GM23338 (cell line): ENCODE results near the gene CLDN2. TPM values are rescaled to one million over a fixed set of nuclear protein-coding genes. Genes with fewer than 3 reads are reported as not detected.

Experiments
- ATAC-seq: fragments of 200-7000 bp; cut with Tn5 transposase; 3 replicates; pipeline ENCODE4 v1.9.1; 2020
- DNase-seq: peaks from one replicate; pipeline ENCODE4 v3.0.0-alpha.2; 2015; ENCODE audit warnings: low spot score
- H2AFZ ChIP-seq: fragments of 200-600 bp; sonication (generic); 2 replicates; pipeline ENCODE4 v1.8.0; 2016; ENCODE audit warnings: antibody characterized with exemption, mild to moderate bottlenecking, moderate library complexity
- H3F3A ChIP-seq: fragments of 200-600 bp; sonication (generic); replicated peaks from 2 replicates; pipeline ENCODE4 v1.8.0; 2017; ENCODE audit warnings: antibody characterized with exemption, mixed run types, low read depth
- H3K27ac ChIP-seq: fragments of 200-600 bp; sonication (generic); 2 replicates; pipeline ENCODE4 v1.6.1; 2016; ENCODE audit warnings: low read depth
- H3K27me3 ChIP-seq: fragments of 200-600 bp; sonication (generic); 2 replicates; pipeline ENCODE4 v1.8.0; 2016; ENCODE audit warnings: mild to moderate bottlenecking, mixed run types, moderate library complexity; ENCODE audit not compliant: insufficient read depth
- H3K36me3 ChIP-seq: fragments of 200-600 bp; sonication (generic); 2 replicates; pipeline ENCODE4 v1.8.0; 2016; ENCODE audit warnings: mild to moderate bottlenecking; ENCODE audit not compliant: insufficient read depth
- H3K4me1 ChIP-seq: fragments of 200-600 bp; sonication (generic); 2 replicates; pipeline ENCODE4 v1.8.0; 2016; ENCODE audit warnings: mild to moderate bottlenecking, moderate library complexity; ENCODE audit not compliant: insufficient read depth
- H3K4me2 ChIP-seq: fragments of 200-600 bp; sonication (generic); 2 replicates; pipeline ENCODE4 v1.7.1; 2017; ENCODE audit warnings: mixed run types
- H3K4me3 ChIP-seq: fragments of 200-600 bp; sonication (generic); 2 replicates; pipeline ENCODE4 v1.6.1; 2016; ENCODE audit warnings: mixed run types
- H3K79me2 ChIP-seq: fragments of 200-600 bp; sonication (generic); replicated peaks from 2 replicates; pipeline ENCODE4 v1.8.0; 2017; ENCODE audit warnings: mild to moderate bottlenecking; ENCODE audit not compliant: insufficient read depth
- H3K9me2 ChIP-seq: fragments of 200-600 bp; sonication (generic); 2 replicates; pipeline ENCODE4 v1.8.0; 2017; ENCODE audit not compliant: insufficient read depth
- H4K20me1 ChIP-seq: fragments of 200-600 bp; sonication (generic); replicated peaks from 2 replicates; pipeline ENCODE4 v1.8.0; 2017; ENCODE audit warnings: mild to moderate bottlenecking; ENCODE audit not compliant: insufficient read depth
- H3K27ac Mint-ChIP-seq: 2 replicates; pipeline ENCODE4 v1.8.0; 2020; ENCODE audit warnings: inconsistent platforms, mild to moderate bottlenecking, moderate library complexity, mixed read lengths
- H3K27me3 Mint-ChIP-seq: 3 replicates; pipeline ENCODE4 v1.8.0; 2022; ENCODE audit warnings: low read depth, mild to moderate bottlenecking, moderate library complexity, mixed read lengths, inconsistent platforms; ENCODE audit not compliant: insufficient read depth, poor library complexity
- H3K36me3 Mint-ChIP-seq: 3 replicates; pipeline ENCODE4 v1.8.0; 2021; ENCODE audit warnings: low read depth, mild to moderate bottlenecking, inconsistent platforms, moderate library complexity, mixed read lengths
- H3K4me1 Mint-ChIP-seq: 3 replicates; pipeline ENCODE4 v1.8.0; 2020; ENCODE audit warnings: mild to moderate bottlenecking, inconsistent platforms, mixed read lengths
- H3K4me3 Mint-ChIP-seq: 3 replicates; pipeline ENCODE4 v1.8.0; 2021; ENCODE audit warnings: moderate library complexity, mild to moderate bottlenecking, inconsistent platforms, mixed read lengths
- H3K9me3 Mint-ChIP-seq: 3 replicates; pipeline ENCODE4 v1.8.0; 2020; ENCODE audit warnings: moderate library complexity, mild to moderate bottlenecking, inconsistent platforms, mixed read lengths
- CREB1 ChIP-seq: fragments of 250-450 bp; sonication (Bioruptor Pico); IDR thresholded peaks from 2 replicates; pipeline ENCODE4 v1.5.0; 2020; ENCODE audit warnings: low read depth, mild to moderate bottlenecking, moderate library complexity
- EZH2 ChIP-seq: fragments of 200-600 bp; sonication (generic); IDR thresholded peaks from one replicate; pipeline ENCODE4 v1.8.0; 2017; ENCODE audit warnings: antibody characterized with exemption, mild to moderate bottlenecking, low read depth; ENCODE audit not compliant: unreplicated experiment
- EZH2phosphoT487 ChIP-seq: fragments of 200-600 bp; sonication (generic); IDR thresholded peaks from one replicate; pipeline ENCODE4 v1.8.1; 2018; ENCODE audit warnings: antibody characterized with exemption; ENCODE audit not compliant: unreplicated experiment
- JUNB ChIP-seq: IDR thresholded peaks from one replicate; pipeline ENCODE4 v1.6.1; 2016; ENCODE audit warnings: antibody characterized with exemption; ENCODE audit not compliant: unreplicated experiment
- STAT1 ChIP-seq: IDR thresholded peaks from one replicate; pipeline ENCODE4 v1.6.1; 2016; ENCODE audit warnings: antibody characterized with exemption; ENCODE audit not compliant: unreplicated experiment
- ZNF114 ChIP-seq: fragments of 250-450 bp; sonication (Bioruptor Pico); IDR thresholded peaks from 2 replicates; pipeline ENCODE4 v1.5.0; 2020; ENCODE audit warnings: mild to moderate bottlenecking, moderate library complexity
- polyA plus RNA-seq: library from polyadenylated mRNA; unstranded; fragments of >200 nt; fragmentation: Nextera tagmentation; extraction: Ambion mirVana; gene quantifications from 2 replicates; pipeline ENCODE4 v1.2.1, GENCODE V29; 2016
- total RNA-seq: library from RNA; depleted of rRNA; stranded (reverse); fragments of >200 nt; shearing (Covaris generic); gene quantifications from 2 replicates; pipeline ENCODE4 v1.2.3, GENCODE V29; 2014
- TF ChIP-seq, protein P1 (sequence below), 2 experiments: fragments of 200-600 bp in 1 of 2; sonication (generic) in 1 of 2; conservative IDR thresholded peaks; 2 replicates each; pipeline versions ENCODE4 v1.5.1 to v1.6.1; 2016 to 2017; ENCODE audit warnings: antibody characterized with exemption in 2 of 2, low read depth in 2 of 2, mild to moderate bottlenecking in 2 of 2, moderate library complexity in 1 of 2
- TF ChIP-seq, protein P2 (sequence below): IDR thresholded peaks from 2 replicates; pipeline ENCODE4 v1.6.1; 2016; ENCODE audit warnings: antibody characterized with exemption
- TF ChIP-seq, protein P3 (sequence below): fragments of 250-450 bp; sonication (Bioruptor Pico); IDR thresholded peaks from 2 replicates; pipeline ENCODE4 v1.5.0; 2020; ENCODE audit warnings: mild to moderate bottlenecking, moderate library complexity
- TF ChIP-seq, protein P4 (sequence below): IDR thresholded peaks from one replicate; pipeline ENCODE4 v1.6.1; 2018; ENCODE audit warnings: antibody characterized with exemption; ENCODE audit not compliant: unreplicated experiment

CLDN2 gene
- total and polyA plus RNA-seq, 2 experiments from 2014 or later, result not detected

DNA sequence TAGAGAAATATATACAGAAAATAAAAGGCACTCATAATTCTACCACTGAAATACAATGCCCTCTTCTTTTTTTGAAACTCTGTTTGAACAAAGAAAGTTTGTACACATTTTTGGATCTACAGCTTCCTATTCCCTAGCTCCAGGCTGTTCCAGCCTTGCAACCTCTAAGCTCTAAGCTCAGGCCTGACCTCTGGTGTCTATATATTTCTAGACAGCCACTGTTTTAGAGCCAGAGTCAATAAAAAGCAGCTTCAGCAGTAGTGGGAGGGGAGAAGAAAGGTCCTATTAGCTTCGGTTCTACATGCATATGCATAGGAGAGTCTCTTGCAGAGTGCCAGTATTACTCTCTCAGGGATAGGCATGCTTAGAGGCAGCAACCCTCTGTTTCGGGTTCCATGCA is 39.7 kb downstream of the CLDN2 start:
- Histone ChIP-seq H3K79me2 (no peaks in the 10 kb centered on the region), H3K4me2 (no peak overlapping the region), H4K20me1 (no peaks in the 10 kb centered on the region), H3K36me3 (no peaks in the 10 kb centered on the region), H3K9me2 (no peaks in the 10 kb centered on the region), H2AFZ (no peak overlapping the region), H3K4me3 (no peak overlapping the region), H3K27ac (no peak overlapping the region), H3K27me3 (no peaks in the 10 kb centered on the region), H3K4me1 (no peaks in the 10 kb centered on the region), H3F3A (no peaks in the 10 kb centered on the region)
- DNase-seq (peak; percentile 36), ATAC-seq (peak; percentile 79)
- no peak for TF ChIP-seq EZH2
- TF ChIP-seq, protein P1, sequence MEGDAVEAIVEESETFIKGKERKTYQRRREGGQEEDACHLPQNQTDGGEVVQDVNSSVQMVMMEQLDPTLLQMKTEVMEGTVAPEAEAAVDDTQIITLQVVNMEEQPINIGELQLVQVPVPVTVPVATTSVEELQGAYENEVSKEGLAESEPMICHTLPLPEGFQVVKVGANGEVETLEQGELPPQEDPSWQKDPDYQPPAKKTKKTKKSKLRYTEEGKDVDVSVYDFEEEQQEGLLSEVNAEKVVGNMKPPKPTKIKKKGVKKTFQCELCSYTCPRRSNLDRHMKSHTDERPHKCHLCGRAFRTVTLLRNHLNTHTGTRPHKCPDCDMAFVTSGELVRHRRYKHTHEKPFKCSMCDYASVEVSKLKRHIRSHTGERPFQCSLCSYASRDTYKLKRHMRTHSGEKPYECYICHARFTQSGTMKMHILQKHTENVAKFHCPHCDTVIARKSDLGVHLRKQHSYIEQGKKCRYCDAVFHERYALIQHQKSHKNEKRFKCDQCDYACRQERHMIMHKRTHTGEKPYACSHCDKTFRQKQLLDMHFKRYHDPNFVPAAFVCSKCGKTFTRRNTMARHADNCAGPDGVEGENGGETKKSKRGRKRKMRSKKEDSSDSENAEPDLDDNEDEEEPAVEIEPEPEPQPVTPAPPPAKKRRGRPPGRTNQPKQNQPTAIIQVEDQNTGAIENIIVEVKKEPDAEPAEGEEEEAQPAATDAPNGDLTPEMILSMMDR (conservative IDR thresholded peaks at IDR 0.05; ENCODE audit: low read depth in 2 of 2), result peak; percentile 28 to 36; a peak in 3 of 4 replicates
- no peaks in the 10 kb centered on the region for H3K9me3 Mint-ChIP-seq
- no peaks in the 10 kb centered on the region for H3K4me1 Mint-ChIP-seq
- peaks cover 3% of the 10 kb centered on the region; the same call in 2 of the 3 replicates for H3K36me3 Mint-ChIP-seq
- H3K27ac Mint-ChIP-seq, result no peak overlapping the region
- H3K4me3 Mint-ChIP-seq, result no peak overlapping the region
- no peaks in the 10 kb centered on the region for H3K27me3 Mint-ChIP-seq

DNA sequence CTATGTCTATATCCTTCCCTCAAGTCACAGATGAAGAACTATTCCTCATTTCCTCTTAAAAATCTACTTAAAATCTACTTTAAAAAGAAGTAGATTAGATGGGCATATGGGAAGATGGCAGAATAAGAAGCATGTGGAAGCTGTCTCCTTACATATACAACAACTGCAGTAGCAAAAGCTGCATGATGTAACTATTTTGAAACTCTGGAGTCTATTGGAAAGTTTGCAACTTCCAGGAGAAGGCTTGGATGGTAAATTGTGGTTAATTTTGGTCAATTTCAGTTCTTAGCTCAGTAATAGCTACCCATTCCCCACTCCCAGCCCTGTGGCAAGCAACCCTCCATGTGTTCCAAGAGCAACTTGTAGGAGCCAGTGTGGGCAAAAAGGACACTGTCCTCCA is 42.9 kb downstream of the CLDN2 start:
- no peaks in the 10 kb centered on the region for H3K9me2 ChIP-seq
- Mint-ChIP-seq H3K27ac (no peak overlapping the region), H3K4me1 (no peaks in the 10 kb centered on the region), H3K9me3 (no peaks in the 10 kb centered on the region), H3K4me3 (no peak overlapping the region), H3K36me3 (peaks cover 3% of the 10 kb centered on the region; the same call in 2 of the 3 replicates), H3K27me3 (no peaks in the 10 kb centered on the region)
- H4K20me1 ChIP-seq, result no peaks in the 10 kb centered on the region
- no peak overlapping the region for H3K4me2 ChIP-seq
- no peaks in the 10 kb centered on the region for H3K36me3 ChIP-seq
- H3K27me3 ChIP-seq, result no peaks in the 10 kb centered on the region
- H3K4me1 ChIP-seq, result no peaks in the 10 kb centered on the region
- no peak for DNase-seq
- no peaks in the 10 kb centered on the region for H3F3A ChIP-seq
- H3K4me3 ChIP-seq, result no peak overlapping the region
- no peak overlapping the region for H3K27ac ChIP-seq
- ATAC-seq, result no peak
- H3K79me2 ChIP-seq, result no peaks in the 10 kb centered on the region
- no peak overlapping the region for H2AFZ ChIP-seq
- no peak for TF ChIP-seq JUNB
- TF ChIP-seq, protein P2, sequence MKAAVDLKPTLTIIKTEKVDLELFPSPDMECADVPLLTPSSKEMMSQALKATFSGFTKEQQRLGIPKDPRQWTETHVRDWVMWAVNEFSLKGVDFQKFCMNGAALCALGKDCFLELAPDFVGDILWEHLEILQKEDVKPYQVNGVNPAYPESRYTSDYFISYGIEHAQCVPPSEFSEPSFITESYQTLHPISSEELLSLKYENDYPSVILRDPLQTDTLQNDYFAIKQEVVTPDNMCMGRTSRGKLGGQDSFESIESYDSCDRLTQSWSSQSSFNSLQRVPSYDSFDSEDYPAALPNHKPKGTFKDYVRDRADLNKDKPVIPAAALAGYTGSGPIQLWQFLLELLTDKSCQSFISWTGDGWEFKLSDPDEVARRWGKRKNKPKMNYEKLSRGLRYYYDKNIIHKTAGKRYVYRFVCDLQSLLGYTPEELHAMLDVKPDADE, result no peak
- TF ChIP-seq, protein P3, sequence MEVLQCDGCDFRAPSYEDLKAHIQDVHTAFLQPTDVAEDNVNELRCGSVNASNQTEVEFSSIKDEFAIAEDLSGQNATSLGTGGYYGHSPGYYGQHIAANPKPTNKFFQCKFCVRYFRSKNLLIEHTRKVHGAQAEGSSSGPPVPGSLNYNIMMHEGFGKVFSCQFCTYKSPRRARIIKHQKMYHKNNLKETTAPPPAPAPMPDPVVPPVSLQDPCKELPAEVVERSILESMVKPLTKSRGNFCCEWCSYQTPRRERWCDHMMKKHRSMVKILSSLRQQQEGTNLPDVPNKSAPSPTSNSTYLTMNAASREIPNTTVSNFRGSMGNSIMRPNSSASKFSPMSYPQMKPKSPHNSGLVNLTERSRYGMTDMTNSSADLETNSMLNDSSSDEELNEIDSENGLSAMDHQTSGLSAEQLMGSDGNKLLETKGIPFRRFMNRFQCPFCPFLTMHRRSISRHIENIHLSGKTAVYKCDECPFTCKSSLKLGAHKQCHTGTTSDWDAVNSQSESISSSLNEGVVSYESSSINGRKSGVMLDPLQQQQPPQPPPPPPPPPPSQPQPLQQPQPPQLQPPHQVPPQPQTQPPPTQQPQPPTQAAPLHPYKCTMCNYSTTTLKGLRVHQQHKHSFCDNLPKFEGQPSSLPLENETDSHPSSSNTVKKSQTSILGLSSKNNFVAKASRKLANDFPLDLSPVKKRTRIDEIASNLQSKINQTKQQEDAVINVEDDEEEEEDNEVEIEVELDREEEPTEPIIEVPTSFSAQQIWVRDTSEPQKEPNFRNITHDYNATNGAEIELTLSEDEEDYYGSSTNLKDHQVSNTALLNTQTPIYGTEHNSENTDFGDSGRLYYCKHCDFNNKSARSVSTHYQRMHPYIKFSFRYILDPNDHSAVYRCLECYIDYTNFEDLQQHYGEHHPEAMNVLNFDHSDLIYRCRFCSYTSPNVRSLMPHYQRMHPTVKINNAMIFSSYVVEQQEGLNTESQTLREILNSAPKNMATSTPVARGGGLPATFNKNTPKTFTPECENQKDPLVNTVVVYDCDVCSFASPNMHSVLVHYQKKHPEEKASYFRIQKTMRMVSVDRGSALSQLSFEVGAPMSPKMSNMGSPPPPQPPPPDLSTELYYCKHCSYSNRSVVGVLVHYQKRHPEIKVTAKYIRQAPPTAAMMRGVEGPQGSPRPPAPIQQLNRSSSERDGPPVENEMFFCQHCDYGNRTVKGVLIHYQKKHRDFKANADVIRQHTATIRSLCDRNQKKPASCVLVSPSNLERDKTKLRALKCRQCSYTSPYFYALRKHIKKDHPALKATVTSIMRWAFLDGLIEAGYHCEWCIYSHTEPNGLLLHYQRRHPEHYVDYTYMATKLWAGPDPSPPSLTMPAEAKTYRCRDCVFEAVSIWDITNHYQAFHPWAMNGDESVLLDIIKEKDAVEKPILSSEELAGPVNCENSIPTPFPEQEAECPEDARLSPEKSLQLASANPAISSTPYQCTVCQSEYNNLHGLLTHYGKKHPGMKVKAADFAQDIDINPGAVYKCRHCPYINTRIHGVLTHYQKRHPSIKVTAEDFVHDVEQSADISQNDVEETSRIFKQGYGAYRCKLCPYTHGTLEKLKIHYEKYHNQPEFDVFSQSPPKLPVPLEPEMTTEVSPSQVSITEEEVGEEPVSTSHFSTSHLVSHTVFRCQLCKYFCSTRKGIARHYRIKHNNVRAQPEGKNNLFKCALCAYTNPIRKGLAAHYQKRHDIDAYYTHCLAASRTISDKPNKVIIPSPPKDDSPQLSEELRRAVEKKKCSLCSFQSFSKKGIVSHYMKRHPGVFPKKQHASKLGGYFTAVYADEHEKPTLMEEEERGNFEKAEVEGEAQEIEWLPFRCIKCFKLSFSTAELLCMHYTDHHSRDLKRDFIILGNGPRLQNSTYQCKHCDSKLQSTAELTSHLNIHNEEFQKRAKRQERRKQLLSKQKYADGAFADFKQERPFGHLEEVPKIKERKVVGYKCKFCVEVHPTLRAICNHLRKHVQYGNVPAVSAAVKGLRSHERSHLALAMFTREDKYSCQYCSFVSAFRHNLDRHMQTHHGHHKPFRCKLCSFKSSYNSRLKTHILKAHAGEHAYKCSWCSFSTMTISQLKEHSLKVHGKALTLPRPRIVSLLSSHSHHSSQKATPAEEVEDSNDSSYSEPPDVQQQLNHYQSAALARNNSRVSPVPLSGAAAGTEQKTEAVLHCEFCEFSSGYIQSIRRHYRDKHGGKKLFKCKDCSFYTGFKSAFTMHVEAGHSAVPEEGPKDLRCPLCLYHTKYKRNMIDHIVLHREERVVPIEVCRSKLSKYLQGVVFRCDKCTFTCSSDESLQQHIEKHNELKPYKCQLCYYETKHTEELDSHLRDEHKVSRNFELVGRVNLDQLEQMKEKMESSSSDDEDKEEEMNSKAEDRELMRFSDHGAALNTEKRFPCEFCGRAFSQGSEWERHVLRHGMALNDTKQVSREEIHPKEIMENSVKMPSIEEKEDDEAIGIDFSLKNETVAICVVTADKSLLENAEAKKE (CRISPR knock-in tag), result no peak
- TF ChIP-seq EZH2phosphoT487, result no peak
- no peak for TF ChIP-seq STAT1
- TF ChIP-seq ZNF114, result no peak
- TF ChIP-seq, protein P4, sequence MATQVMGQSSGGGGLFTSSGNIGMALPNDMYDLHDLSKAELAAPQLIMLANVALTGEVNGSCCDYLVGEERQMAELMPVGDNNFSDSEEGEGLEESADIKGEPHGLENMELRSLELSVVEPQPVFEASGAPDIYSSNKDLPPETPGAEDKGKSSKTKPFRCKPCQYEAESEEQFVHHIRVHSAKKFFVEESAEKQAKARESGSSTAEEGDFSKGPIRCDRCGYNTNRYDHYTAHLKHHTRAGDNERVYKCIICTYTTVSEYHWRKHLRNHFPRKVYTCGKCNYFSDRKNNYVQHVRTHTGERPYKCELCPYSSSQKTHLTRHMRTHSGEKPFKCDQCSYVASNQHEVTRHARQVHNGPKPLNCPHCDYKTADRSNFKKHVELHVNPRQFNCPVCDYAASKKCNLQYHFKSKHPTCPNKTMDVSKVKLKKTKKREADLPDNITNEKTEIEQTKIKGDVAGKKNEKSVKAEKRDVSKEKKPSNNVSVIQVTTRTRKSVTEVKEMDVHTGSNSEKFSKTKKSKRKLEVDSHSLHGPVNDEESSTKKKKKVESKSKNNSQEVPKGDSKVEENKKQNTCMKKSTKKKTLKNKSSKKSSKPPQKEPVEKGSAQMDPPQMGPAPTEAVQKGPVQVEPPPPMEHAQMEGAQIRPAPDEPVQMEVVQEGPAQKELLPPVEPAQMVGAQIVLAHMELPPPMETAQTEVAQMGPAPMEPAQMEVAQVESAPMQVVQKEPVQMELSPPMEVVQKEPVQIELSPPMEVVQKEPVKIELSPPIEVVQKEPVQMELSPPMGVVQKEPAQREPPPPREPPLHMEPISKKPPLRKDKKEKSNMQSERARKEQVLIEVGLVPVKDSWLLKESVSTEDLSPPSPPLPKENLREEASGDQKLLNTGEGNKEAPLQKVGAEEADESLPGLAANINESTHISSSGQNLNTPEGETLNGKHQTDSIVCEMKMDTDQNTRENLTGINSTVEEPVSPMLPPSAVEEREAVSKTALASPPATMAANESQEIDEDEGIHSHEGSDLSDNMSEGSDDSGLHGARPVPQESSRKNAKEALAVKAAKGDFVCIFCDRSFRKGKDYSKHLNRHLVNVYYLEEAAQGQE, result no peak
- no peak for TF ChIP-seq CREB1 (CRISPR knock-in tag)
